CD14-positive monocyte (primary cell): ENCODE measurements around the gene KRTAP17-1. TPM values are rescaled to one million over a fixed set of nuclear protein-coding genes. Genes with fewer than 3 reads are reported as not detected.
"Not testable (repeated sequence)": the region's sequence is repeated elsewhere in the genome, so short reads cannot be mapped to it uniquely, and the experiment has no call there.

ENCODE experiments used
- DNase-seq, 3 donors: peaks; one replicate each; pipeline ENCODE4 v3.0.0-alpha.2; 2011 to 2022
- H2AFZ ChIP-seq: 2 replicates; pipeline ENCODE4 v1.6.0; 2012; ENCODE audit warnings: mild to moderate bottlenecking, low read depth, low read length, inconsistent platforms; ENCODE audit not compliant: insufficient read depth, poor library complexity, severe bottlenecking
- H3K27ac ChIP-seq, 2 donors: 1 replicate in 1 of 2; 2 replicates in 1 of 2; pipeline ENCODE4 v1.5.1; 2012 to 2013; ENCODE audit warnings: low read length in 2 of 2, control low read depth in 1 of 2, inconsistent platforms in 1 of 2, low read depth in 1 of 2, mild to moderate bottlenecking in 1 of 2
- H3K27me3 ChIP-seq, 2 donors: one replicate each; pipeline versions ENCODE4 v1.6.0 to v1.6.1; 2011 to 2013; ENCODE audit warnings: low read length in 2 of 2; ENCODE audit not compliant: control insufficient read depth in 2 of 2, insufficient read depth in 2 of 2
- H3K36me3 ChIP-seq, 2 donors: replicated peaks in 1 of 2; 1 replicate in 1 of 2; 2 replicates in 1 of 2; pipeline versions ENCODE4 v1.5.1 to v1.6.1; 2012 to 2013; ENCODE audit warnings: low read length in 2 of 2, control low read depth in 1 of 2, inconsistent platforms in 1 of 2, mild to moderate bottlenecking in 1 of 2; ENCODE audit not compliant: insufficient read depth in 2 of 2, control insufficient read depth in 1 of 2
- H3K4me1 ChIP-seq, 2 donors: 1 replicate in 1 of 2; 2 replicates in 1 of 2; pipeline versions ENCODE4 v1.5.1 to v1.6.1; 2012 to 2013; ENCODE audit warnings: low read length in 2 of 2, control low read depth in 1 of 2, inconsistent platforms in 1 of 2, mild to moderate bottlenecking in 1 of 2, moderate library complexity in 1 of 2; ENCODE audit not compliant: insufficient read depth in 2 of 2, control insufficient read depth in 1 of 2
- H3K4me2 ChIP-seq: replicated peaks from 2 replicates; pipeline ENCODE3; 2012; ENCODE audit warnings: low read length, moderate library complexity, mild to moderate bottlenecking; ENCODE audit not compliant: poor library complexity, severe bottlenecking; ENCODE audit errors: extremely low read depth
- H3K4me3 ChIP-seq, 3 experiments: fragments of 200-600 bp in 1 of 3; sonication (generic) in 1 of 3; replicated peaks in 1 of 3; 1 replicate in 2 of 3; 2 replicates in 1 of 3; pipeline ENCODE4 v1.5.1; 2011 to 2013; ENCODE audit warnings: low read length in 3 of 3, mild to moderate bottlenecking in 3 of 3, control low read depth in 2 of 3, low read depth in 2 of 3, inconsistent platforms in 1 of 3, moderate library complexity in 1 of 3
- H3K79me2 ChIP-seq: 2 replicates; pipeline ENCODE4 v1.6.0; 2012; ENCODE audit warnings: mild to moderate bottlenecking, control low read depth, inconsistent platforms, low read length, moderate library complexity; ENCODE audit not compliant: insufficient read depth
- H3K9ac ChIP-seq: 2 replicates; pipeline ENCODE4 v1.6.0; 2017; ENCODE audit warnings: low read length, mild to moderate bottlenecking; ENCODE audit not compliant: insufficient read depth, poor library complexity, severe bottlenecking
- H3K9me3 ChIP-seq, 2 donors: replicated peaks in 1 of 2; 1 replicate in 1 of 2; 2 replicates in 1 of 2; pipeline versions ENCODE4 v1.5.1 to v1.6.1; 2012 to 2013; ENCODE audit warnings: low read length in 2 of 2, control low read depth in 1 of 2; ENCODE audit not compliant: control insufficient read depth in 1 of 2, insufficient read depth in 1 of 2
- H4K20me1 ChIP-seq: 2 replicates; pipeline ENCODE4 v1.6.0; 2012; ENCODE audit warnings: mild to moderate bottlenecking, low read length, control low read depth, moderate library complexity; ENCODE audit not compliant: insufficient read depth
- H3K27ac Mint-ChIP-seq, 7 donors: one replicate each; pipeline ENCODE4 v1.8.0; 2020; ENCODE audit warnings: mild to moderate bottlenecking in 7 of 7, mixed read lengths in 7 of 7, moderate library complexity in 6 of 7, inconsistent platforms in 2 of 7
- H3K27me3 Mint-ChIP-seq, 3 donors: one replicate each; pipeline ENCODE4 v1.8.0; 2021 to 2022; ENCODE audit warnings: low read depth in 3 of 3, mild to moderate bottlenecking in 3 of 3, mixed read lengths in 3 of 3, moderate library complexity in 3 of 3, inconsistent platforms in 1 of 3
- H3K36me3 Mint-ChIP-seq, 2 donors: one replicate each; pipeline ENCODE4 v1.8.0; 2020; ENCODE audit warnings: mixed read lengths in 2 of 2, inconsistent platforms in 1 of 2, mild to moderate bottlenecking in 1 of 2
- H3K4me1 Mint-ChIP-seq: one replicate; pipeline ENCODE4 v1.8.0; 2020; ENCODE audit warnings: mild to moderate bottlenecking, mixed read lengths
- H3K4me3 Mint-ChIP-seq, 2 donors: one replicate each; pipeline ENCODE4 v1.8.0; 2020; ENCODE audit warnings: mild to moderate bottlenecking in 2 of 2, mixed read lengths in 2 of 2, moderate library complexity in 1 of 2
- H3K9me3 Mint-ChIP-seq, 7 donors: one replicate each; pipeline ENCODE4 v1.8.0; 2020 to 2022; ENCODE audit warnings: mixed read lengths in 7 of 7, mild to moderate bottlenecking in 6 of 7, moderate library complexity in 6 of 7, inconsistent platforms in 2 of 7
- WGBS: methylation state at CpG from one replicate; pipeline ENCODE4 v1.1.5; 2013; ENCODE audit warnings: missing lambda C conversion rate; ENCODE audit not compliant: insufficient coverage; 5-methylcytosine and 5-hydroxymethylcytosine counted together
- intact Hi-C, 2 donors: fragments of 100-400 bp; cut with micrococcal nuclease; formaldehyde crosslinking; loops; one replicate each; pipeline versions ENCODE4 v1.15.0 to v1.15.1; 2023
- polyA plus RNA-seq, 3 donors: library from polyadenylated mRNA; depleted of rRNA in 1 of 3; unstranded in 2 of 3; stranded (reverse) in 1 of 3; fragments of 300-500 nt in 2 of 3; fragments of >200 nt in 1 of 3; fragmentation: Illumina TruSeq in 2 of 3; gene quantifications; 1 replicate in 2 of 3; 2 replicates in 1 of 3; pipeline ENCODE4 v1.2.3, GENCODE V29; 2012 to 2021
- TF ChIP-seq, protein P1 (sequence below): fragments of 200-600 bp; IDR thresholded peaks from one replicate; pipeline ENCODE4 v1.8.0; 2022; ENCODE audit warnings: antibody characterized with exemption, mild to moderate bottlenecking

The KRTAP17-1 gene
- polyA plus RNA-seq, 3 donors = not detected

GRCh38 chr17:41352597-41353366 lies 37.3 kb upstream of the KRTAP17-1 start:
- no peaks in the 10 kb centered on the region for H3K36me3 Mint-ChIP-seq
- H3K27ac Mint-ChIP-seq = no peak overlapping the region
- intact Hi-C loops = no loop called here
- peaks cover 0 to 5% of the 10 kb centered on the region in 2 donors for H3K4me1 ChIP-seq
- H3K4me3 Mint-ChIP-seq = no peak overlapping the region
- H3K36me3 ChIP-seq = no peaks in the 10 kb centered on the region
- no peak overlapping the region for H2AFZ ChIP-seq
- no peak overlapping the region for H3K4me3 ChIP-seq
- H3K79me2 ChIP-seq = no peaks in the 10 kb centered on the region
- peaks cover 0 to 5% (median 0%) of the 10 kb centered on the region in 7 donors for H3K9me3 Mint-ChIP-seq
- no peak overlapping the region for H3K4me2 ChIP-seq
- H3K9ac ChIP-seq = no peak overlapping the region
- 78% methylated on average over 1 of the region's 7 CpGs for WGBS
- peaks cover 0 to 5% of the 10 kb centered on the region in 2 donors for H3K27me3 ChIP-seq
- H3K4me1 Mint-ChIP-seq = peaks cover 6% of the 10 kb centered on the region
- H3K9me3 ChIP-seq = no peaks in the 10 kb centered on the region
- no peak for DNase-seq
- TF ChIP-seq, protein P1, sequence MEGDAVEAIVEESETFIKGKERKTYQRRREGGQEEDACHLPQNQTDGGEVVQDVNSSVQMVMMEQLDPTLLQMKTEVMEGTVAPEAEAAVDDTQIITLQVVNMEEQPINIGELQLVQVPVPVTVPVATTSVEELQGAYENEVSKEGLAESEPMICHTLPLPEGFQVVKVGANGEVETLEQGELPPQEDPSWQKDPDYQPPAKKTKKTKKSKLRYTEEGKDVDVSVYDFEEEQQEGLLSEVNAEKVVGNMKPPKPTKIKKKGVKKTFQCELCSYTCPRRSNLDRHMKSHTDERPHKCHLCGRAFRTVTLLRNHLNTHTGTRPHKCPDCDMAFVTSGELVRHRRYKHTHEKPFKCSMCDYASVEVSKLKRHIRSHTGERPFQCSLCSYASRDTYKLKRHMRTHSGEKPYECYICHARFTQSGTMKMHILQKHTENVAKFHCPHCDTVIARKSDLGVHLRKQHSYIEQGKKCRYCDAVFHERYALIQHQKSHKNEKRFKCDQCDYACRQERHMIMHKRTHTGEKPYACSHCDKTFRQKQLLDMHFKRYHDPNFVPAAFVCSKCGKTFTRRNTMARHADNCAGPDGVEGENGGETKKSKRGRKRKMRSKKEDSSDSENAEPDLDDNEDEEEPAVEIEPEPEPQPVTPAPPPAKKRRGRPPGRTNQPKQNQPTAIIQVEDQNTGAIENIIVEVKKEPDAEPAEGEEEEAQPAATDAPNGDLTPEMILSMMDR = no peak
- H3K27ac ChIP-seq = no peak overlapping the region
- H4K20me1 ChIP-seq = no peaks in the 10 kb centered on the region
- H3K27me3 Mint-ChIP-seq = peaks cover 3 to 6% (median 3%) of the 10 kb centered on the region in 3 donors

- Mint-ChIP-seq H3K9me3 (peaks cover 0 to 1% (median 0%) of the 10 kb centered on the region in 7 donors), H3K27me3 (peaks cover 2 to 6% (median 3%) of the 10 kb centered on the region in 3 donors), H3K4me3 (no peak overlapping the region), H3K36me3 (no peaks in the 10 kb centered on the region), H3K27ac (no peak overlapping the region), H3K4me1 (peaks cover 6% of the 10 kb centered on the region)
- Histone ChIP-seq H3K27me3 (peaks cover 0 to under 1% of the 10 kb centered on the region in 2 donors), H3K27ac (no peak overlapping the region), H3K79me2 (no peaks in the 10 kb centered on the region), H3K9ac (no peak overlapping the region), H3K9me3 (no peaks in the 10 kb centered on the region), H2AFZ (no peak overlapping the region), H3K4me1 (peaks cover 0 to 5% of the 10 kb centered on the region in 2 donors), H3K4me3 (no peak overlapping the region), H3K4me2 (no peak overlapping the region), H3K36me3 (no peaks in the 10 kb centered on the region), H4K20me1 (no peaks in the 10 kb centered on the region)
- intact Hi-C loops = no loop called here
- TF ChIP-seq, protein P1 = no peak
- no CpG with 5 or more reads among the region's 2 CpGs for WGBS
- DNase-seq = no peak
Observed at GRCh38 chr17:41351177-41351576, 35.7 kb upstream of the KRTAP17-1 start.

DNA sequence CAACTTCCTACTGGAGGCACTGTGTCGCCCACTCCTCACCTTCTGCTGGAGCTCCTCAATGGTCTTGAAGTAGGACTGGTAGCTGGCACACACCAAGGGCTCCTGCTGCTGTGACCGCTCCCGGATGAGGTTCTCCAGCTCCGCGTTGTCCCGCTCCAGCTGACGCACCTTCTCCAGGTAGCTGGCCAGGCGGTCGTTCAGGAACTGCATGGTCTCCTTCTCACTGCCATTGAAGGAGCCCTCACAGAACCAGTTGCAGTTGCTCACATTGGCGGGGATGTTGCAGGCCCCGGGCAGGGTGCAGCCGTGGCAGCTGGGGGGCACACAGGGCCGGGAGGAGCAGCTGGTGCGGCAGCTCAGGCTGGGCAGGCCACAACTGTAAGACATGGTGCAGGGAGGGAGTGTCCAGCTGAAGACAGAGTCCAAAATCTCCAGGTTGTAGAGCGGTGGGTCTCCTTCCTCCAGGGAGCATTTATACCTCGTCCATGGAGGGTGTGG lies 34.9 kb upstream of the KRTAP17-1 start, which contains the start of gene KRT33A:
TSS of gene KRT33A (minus strand) at position 448 of the 498 bp plus-strand sequence. CDS start at position 387, 61 bp downstream.
- H3K9ac ChIP-seq, intact Hi-C loops, H3K4me1 ChIP-seq, H3K27me3 Mint-ChIP-seq, H2AFZ ChIP-seq, H3K27ac Mint-ChIP-seq, H3K27ac ChIP-seq, H3K9me3 Mint-ChIP-seq, H3K36me3 Mint-ChIP-seq, H3K27me3 ChIP-seq, H3K4me2 ChIP-seq, DNase-seq, H3K9me3 ChIP-seq, H3K36me3 ChIP-seq, H3K79me2 ChIP-seq, H3K4me3 ChIP-seq, H3K4me1 Mint-ChIP-seq, H3K4me3 Mint-ChIP-seq, H4K20me1 ChIP-seq: not testable (repeated sequence)
- WGBS = 94% methylated on average over 13 of the region's 16 CpGs
